Measurements from ENCODE around the gene ZDHHC24.
"Not testable (repeated sequence)": the region's sequence is repeated elsewhere in the genome, so short reads cannot be mapped to it uniquely, and the experiment has no call there.

The ZDHHC24 gene, protein sequence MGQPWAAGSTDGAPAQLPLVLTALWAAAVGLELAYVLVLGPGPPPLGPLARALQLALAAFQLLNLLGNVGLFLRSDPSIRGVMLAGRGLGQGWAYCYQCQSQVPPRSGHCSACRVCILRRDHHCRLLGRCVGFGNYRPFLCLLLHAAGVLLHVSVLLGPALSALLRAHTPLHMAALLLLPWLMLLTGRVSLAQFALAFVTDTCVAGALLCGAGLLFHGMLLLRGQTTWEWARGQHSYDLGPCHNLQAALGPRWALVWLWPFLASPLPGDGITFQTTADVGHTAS

DNA sequence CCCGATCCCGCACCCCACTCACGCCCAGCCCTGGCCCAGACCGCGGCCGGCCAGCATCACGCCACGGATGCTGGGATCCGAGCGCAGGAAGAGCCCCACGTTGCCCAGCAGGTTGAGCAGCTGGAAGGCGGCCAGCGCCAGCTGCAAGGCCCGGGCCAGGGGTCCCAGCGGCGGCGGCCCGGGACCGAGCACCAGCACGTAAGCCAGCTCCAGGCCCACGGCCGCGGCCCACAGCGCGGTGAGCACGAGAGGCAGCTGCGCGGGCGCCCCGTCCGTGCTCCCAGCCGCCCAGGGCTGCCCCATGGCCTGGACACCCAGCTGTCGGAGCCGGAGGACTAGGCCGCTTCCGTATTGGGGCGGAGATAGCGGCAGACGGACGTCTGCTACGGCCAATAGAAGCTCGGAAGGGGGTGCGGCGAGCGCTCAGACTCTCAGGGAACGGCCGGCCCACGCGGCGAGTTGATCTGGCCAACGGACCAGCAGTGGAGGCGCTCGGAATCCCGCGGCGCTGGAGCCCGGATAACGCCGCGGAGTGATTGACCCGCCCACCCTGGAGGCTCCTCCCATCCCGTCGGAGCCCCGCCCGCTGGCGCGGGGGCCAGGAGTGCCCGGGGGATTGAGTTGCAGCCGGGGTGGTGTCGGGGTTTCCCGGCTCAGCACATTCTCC lies at the start of gene ZDHHC24:
ZDHHC24 (minus strand) TSS at position 348 of the 667 bp plus-strand sequence; CDS start at position 303, 45 bp downstream.
- DNase-seq: peak; percentile 49 to 98 (median 94)

DNA sequence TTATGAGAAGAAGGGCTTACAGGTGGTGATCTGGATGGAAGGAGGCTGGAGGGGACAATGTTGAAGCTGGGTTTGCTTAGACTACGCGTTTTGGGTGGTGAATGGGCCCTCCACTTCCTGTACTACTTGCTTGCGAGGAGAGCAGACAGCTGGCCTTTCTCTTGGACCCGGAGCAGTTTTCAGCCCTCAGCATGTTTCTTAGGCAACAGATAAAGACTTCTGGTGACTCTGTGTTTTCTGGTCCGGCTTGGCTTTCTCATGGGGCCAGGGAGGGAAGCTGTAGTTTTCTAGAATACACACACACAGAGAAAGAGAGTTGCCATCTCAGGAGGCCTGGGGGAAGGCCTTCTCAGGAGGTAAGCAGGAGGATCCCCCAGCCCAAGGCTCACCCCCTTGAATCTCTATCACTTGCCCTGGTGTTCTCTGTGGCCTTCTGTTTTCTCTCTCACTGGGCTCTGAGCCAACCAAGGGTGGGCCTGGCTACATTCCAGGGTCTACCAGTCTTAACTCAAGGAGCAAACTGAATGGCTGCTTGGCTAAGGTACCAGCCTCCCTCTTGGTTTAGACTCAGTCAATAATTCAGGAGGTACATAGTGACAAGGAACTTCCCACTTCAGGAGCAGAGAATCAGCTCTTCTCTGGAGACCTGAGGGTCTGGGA lies 49.5 kb upstream of the ZDHHC24 start:
- DNase-seq: peak in 25 of 58 donors; percentile 1 to 59 (median 18)

DNA sequence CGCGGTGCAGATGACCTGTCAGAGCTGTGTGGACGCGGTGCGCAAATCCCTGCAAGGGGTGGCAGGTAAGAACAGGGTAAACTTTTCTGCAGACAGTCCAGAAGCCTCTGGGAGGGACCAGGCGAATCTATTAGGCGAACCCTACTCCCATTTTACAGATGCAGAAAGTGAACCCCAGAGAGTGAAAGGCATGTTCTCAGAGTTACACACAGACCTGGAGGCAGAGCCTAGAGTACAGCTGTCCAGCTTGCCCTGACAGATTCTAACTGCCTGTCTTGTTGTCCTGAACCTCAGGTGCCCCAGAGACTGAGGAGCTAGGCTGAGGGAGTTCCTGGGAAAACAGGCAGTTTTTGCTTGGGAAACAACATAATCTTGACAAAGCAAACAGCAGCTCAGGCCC lies 47.8 kb upstream of the ZDHHC24 start:
- no peak for DNase-seq

DNA sequence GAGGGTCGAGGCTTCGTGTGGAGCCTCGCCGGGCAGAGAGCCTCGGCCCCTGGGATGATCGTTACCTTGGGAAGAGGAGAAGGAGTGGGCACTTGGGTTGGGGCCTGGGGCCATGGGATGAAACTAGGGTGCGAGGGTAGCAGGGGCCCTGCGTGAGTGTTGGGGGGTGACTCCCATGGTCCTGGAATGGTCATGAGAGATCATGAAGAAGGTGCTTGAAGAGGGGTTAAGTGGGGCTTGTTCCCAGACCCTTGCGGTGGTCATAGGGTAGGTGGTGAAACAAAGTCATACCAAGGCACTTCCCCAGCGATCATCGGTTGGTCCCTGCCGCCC lies 47.4 kb upstream of the ZDHHC24 start:
- peak in 2 of 58 donors; percentile 17 to 38 for DNase-seq

DNA sequence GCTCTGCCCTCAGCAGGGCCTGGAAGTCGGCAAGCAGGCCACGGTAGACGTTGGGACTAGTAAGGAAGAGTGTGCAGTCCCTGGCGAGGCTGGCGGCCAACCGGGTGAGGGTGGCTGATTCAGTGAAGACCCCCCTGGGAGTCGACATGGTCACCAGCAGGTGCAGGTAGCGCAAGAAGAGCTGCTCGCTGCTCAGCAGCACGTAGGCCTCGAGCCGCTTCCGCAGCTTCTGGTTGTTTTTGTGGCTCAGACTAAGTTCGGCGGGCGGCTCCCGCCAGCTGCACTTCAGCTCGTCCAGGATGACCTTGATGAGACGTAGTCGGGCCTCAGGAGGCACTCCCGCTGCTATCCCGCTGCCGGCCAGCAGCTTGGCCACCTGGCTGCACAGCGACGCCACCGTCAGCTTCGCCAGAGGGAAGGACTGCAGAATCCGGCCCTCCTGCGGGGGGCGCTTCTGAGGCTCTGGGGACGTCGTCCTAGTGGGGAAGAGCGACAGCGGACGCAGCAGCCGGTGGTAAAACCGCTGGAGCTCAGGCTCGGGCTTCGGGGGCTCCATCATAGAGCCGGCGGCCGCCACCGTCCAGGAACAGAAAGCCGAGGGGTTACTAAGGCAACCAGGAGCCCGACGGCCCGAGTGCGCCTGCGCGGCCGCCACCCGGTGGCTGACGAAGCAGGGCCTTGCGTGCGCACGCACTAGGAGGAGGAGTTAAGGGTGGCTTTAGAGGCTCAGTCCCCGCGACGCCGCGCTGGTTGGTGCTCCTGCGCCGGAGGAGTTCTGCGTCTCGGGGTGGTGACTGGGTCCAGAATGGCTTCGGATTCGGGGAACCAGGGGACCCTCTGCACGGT lies 46.8 kb upstream of the ZDHHC24 start, which contains the start of the genes CCDC87 and CCS:
CCDC87 (minus strand) TSS at position 607 of the 846 bp plus-strand sequence; CDS start at position 559, 48 bp downstream.
CCS (plus strand) TSS at position 729 of the 846 bp plus-strand sequence; CDS start at position 806, 77 bp downstream.
- DNase-seq: peak; percentile 61 to 99 (median 92)

DNA sequence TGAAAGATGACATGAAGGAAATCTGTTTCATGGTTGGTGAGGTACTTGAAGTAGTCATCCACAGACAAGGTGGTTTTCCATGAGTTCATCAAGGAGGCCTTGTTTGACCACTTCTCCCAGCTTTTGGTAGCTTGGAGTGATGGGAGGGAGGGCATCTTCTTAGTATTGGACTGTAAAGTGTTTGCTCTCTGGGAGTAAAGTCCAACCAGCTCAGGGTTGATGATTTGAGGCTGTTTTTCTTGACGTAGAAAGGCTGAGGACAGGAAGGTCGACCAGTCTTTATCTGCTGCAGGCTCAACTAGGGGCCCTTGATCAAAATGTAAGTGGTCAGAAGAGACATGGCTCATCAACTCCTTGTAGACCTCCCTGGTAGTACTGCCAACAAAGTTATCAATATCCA lies 45.3 kb upstream of the ZDHHC24 start:
- no peak for DNase-seq

DNA sequence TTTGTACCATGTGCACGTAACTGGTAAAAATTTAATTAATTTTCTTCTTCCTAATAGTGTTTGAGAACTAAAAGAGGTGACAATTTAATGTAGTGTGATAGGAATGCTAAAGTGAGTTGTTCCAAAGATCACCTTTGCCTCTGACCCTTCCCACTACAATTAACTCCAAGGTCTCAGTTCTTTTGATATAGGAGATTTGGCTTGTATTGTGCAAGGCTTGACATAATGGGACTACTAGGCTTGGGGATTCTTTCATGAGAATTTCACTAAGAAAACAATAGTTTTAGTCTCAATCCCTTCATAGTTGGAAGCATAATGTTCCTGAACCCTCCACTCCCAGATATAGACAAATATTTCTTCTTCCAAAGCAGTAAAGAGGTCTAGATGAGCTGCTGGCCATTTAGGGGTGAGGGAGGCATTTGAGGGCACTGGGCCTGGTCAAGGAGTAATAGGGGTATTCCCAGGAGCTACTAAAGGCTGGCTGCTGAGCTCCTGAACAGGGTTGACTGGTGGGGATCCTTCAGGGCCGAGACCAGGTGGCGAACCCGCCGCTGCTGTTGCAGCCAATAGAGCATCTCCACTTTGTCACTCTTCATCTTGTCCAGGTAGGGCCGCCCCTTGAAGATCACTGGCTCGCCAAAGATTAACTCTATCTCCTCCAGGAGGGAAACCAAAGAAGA lies 44.3 kb upstream of the ZDHHC24 start:
- no peak for DNase-seq

DNA sequence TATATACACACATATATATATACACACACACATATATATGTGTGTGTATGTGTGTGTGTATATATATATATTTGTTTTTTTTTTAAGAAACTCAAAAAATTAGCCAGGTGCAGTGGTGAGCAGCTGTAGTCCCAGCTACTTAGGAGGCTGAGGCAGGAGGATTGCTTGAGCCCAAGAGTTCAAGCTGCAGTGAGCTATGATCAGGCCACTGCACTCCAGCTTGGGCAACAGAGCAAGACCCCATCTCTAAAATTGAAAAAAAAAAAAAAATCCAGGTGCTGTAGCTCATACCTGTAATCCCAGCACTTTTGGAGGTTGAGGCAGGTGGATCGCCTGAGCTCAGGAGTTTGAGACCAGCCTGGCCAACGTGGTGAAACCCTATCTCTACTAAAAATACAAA lies 43.5 kb upstream of the ZDHHC24 start:
- not testable (repeated sequence) for DNase-seq

DNA sequence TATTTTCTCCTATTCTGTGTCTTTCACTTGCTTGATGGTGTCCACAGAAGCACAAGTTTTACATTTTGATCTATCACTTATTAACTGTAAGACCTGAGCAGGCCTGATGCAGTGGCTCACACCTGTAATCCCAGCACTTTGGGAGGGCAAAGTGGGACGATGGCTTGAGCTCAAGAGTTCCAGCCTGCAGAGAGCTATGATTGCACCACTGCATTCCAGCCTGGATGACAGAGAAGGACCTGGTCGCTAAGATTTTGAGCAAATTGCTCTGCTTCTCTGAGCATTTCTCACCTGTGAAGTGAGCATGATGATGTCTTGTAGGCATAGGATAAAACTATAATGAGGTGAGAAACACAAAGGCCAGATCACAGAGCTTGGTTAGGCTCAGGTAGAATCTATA lies 40.3 kb upstream of the ZDHHC24 start:
- DNase-seq: no peak

DNA sequence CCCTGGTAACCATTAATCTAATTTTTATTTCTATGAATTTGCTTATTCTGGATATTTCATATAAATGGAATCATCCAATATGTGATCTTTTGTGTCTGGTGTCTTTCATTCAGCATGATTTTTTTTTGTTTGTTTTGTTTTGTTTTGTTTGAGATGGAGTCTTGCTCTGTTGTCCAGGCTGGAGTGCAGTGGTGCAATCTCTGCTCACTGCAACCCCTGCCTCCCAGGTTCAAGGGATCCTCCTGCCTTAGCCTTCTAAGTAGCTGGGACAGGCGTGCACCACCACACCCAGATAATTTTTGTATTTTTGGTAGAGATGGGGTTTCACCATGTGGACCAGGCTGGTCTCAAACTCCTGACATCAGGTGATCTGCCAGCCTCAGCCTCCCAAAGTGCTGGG lies 39.6 kb upstream of the ZDHHC24 start:
- DNase-seq: not testable (repeated sequence)

DNA sequence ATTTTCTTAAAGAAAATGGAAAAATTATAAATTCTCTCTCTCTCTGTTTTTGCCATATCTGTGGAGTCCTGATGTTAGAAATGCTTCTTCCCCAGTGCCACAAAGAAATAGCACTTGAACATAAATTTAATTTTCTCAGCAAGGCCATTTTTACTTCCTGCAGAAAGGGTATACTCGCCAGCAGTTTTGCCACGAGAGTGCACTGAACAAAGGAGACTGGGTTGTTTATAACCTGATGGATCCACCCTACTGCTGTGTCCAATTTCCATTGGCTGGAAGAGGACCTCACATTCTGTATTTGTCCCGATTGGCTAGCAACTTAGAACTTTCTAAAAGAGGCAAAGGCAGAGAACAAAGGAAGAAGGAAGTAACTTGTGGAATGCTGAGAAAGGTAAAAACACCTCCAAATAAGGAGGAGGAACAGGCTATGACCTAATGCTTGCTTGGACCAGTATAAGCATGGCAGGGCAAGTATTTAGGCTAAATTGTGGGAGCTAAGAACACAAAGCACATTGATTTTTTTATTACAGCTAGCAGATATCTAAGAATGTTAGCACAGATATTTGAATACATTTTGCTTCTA lies 36.8 kb upstream of the ZDHHC24 start:
- DNase-seq: not testable (repeated sequence)

DNA sequence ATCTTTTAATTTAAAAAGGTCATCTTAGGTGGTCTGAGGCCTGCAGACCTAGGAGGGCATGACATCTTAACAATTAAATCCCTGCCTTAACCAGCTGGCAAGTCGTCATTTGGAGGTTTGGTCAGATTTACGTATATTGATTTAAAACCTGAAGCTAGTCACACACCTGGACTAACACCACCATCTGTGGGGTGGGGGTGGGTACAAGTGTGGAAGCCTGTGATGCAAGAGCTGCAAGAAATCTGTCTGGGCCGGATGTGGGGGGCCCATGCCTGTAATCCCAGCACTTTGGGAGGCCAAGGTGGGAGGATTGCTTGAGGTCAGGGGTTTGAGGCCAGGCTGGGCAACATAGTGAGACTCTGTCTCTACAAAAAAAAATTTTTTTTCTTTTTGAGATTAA lies 35.4 kb upstream of the ZDHHC24 start:
- DNase-seq: no peak

DNA sequence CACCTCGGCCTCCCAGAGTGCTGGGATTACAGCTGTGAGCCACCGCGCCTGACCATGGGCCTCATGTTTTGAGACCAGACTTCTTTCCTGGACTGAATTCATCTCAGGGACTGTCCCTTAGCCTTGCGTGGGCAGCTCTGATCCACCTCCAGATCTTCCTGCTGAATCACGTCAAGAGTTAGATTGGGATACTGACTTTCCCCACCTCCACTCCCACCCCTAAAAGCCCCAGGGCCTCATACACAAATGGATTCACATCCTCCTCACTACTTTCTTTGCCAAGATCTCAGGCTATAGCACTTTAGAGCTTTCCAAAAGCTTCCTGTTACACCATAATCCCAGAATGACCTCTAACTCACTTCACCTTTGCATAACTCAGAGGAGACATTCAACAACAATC lies 35.0 kb upstream of the ZDHHC24 start:
- no peak for DNase-seq

DNA sequence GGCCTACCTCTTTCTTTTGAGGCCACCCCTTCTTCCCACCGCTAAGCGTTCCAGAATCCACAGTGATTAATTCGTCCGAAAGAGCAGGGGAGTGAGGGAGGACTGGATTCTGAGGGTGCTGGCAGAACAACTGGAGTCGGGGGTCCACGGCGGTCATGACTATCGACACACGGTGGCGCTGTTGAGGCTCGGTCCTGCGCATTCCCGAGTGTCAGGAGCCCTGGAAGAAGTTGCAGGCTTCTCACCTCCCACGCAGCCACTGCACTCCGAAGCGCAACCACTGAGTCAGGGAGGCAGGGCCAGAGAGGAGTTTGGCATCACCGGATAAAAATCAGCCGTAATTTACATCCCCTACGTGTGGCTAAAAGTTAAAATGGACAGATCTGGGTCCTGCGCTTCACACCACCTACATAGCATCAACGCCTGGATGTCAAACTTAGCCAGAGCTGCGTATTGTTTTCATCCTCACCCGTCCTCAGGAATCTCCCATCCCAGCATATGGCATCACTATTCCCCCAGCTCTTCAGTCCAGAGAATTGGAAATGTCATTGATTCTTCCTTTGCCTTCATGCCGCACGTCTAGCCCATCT lies 33.3 kb upstream of the ZDHHC24 start:
- peak in 56 of 58 donors; percentile 6 to 84 (median 52) for DNase-seq

DNA sequence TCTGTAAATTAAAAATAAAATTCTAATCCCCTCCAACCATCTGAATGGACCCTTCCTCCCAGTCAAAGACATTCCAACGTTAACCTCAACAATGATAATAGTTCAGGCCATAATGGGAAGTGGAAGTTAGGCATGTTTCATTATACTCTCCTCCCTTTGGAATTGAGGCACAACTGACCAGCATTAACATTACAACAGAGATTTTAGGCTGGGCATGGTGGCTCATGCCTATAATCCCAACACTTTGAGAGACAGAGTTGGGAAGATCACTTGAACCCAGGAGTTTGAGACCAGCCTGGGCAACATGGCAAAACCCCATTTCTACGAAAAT lies 25.0 kb upstream of the ZDHHC24 start:
- DNase-seq: no peak

DNA sequence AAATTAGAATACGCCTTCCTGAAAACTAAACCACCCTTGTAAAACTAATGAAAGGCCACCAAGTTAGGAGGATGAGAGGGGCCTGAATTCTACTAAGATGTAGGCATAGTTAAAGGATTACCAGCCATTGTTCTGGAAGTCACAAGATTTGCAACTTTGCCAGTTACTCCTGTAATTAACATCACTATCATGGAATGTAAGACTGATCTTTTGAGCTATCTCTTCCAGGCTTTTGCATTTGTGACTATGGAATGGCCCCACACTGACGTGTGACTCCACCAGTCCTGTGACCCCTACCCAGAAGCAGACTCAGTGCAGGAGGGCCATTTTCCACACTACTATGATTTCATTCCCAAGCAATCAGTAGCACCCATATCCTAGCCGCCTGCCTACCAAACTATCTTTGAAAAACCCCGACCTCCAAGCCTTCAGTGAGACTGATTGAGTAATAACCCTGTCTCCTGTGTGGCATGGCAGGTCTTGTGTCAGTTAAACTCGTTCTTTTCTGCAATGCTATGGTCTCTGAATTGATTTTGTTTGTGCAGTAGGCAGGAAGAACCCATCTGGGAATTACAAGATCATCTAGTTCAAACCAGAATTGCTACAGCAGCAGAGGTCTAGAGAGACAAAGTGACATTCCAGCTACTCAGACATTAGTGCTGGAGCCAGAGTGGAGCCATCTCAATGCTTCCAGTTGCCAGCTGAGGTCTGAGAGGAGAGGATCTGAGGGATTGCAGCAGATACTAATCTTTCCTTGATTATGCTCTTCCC lies 24.4 kb upstream of the ZDHHC24 start:
- no peak for DNase-seq

DNA sequence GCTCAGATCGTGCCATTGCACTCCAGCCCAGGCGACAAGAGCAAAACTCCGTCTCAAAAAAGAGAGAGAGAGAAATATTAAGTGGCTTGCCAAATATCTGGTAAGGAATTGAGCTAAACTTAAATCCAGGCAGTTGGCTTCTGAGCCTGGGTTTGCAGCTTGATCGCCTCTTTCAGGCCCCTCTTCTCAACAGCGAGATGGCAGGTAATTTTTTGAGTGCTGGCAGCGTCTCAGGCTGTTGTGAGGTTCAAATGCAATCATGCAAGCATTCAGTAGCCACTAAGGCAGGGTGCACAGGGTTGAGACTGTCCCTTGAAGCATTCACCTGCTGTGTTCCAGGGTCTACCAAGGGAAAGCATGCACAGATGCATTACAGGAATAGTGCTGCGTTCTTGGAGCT lies 23.2 kb upstream of the ZDHHC24 start:
- DNase-seq: no peak

DNA sequence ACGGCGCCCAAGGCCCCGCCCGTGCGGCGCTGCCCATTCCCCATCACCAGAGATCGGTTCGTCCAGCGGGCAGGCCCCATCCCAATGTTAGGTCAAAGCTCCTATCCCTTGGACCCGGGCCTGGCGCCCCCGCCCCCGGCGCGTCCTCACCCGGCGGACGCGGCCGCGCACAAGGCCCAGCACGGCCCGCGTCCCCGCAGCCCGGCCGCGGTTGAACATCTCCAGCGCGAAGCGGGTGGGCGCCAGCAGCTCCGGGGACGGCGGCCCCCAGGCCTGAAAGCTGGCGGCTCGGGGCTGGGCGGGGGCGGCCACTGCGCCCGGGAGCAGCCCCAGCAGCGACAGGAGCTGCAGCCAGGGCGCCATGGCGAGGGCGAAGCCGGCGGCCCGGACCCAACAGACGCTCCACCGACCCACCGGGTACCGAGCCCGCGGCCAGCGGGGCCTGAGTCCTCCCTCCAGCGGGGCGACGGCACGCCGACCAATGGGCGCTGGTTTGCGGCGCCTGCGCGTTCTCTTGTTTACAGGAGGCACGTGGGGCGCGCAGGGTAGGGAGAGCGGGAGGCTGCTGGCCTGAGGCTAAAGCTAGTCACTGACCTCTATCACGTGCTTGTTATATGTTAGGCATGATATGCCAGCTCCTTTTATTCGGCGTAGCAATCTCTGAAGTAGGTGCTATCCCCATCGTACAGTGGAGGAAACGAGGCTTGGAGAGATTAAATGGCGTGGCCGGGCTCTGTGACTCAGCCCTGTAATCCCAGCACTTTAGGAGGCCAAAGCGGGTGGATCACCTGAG lies 22.5 kb upstream of the ZDHHC24 start, which contains the start of gene CTSF:
CTSF (minus strand) TSS at position 483 of the 793 bp plus-strand sequence; CDS start at position 363, 120 bp downstream.
- peak; percentile 57 to 96 (median 88) for DNase-seq

All from anterior cingulate cortex (tissue), 58 donors.